Fibroblast of mammary gland (primary cell): ENCODE data around the gene MAP3K7CL.

Experiments used
- DNase-seq: peaks from one replicate; pipeline ENCODE4 v3.0.0-alpha.2; 2010; ENCODE audit warnings: low read depth
- H3K4me3 ChIP-seq: 2 replicates; pipeline ENCODE4 v1.5.1; 2011; ENCODE audit warnings: low read depth, mild to moderate bottlenecking, low read length, moderate library complexity; ENCODE audit not compliant: control insufficient read depth
- TF ChIP-seq, protein P1 (sequence below): conservative IDR thresholded peaks from 2 replicates; pipeline ENCODE4 v1.5.1; 2011; ENCODE audit warnings: low read depth, low read length, inconsistent platforms; ENCODE audit not compliant: control insufficient read depth, insufficient read depth

The MAP3K7CL gene, protein sequence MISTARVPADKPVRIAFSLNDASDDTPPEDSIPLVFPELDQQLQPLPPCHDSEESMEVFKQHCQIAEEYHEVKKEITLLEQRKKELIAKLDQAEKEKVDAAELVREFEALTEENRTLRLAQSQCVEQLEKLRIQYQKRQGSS

DNA sequence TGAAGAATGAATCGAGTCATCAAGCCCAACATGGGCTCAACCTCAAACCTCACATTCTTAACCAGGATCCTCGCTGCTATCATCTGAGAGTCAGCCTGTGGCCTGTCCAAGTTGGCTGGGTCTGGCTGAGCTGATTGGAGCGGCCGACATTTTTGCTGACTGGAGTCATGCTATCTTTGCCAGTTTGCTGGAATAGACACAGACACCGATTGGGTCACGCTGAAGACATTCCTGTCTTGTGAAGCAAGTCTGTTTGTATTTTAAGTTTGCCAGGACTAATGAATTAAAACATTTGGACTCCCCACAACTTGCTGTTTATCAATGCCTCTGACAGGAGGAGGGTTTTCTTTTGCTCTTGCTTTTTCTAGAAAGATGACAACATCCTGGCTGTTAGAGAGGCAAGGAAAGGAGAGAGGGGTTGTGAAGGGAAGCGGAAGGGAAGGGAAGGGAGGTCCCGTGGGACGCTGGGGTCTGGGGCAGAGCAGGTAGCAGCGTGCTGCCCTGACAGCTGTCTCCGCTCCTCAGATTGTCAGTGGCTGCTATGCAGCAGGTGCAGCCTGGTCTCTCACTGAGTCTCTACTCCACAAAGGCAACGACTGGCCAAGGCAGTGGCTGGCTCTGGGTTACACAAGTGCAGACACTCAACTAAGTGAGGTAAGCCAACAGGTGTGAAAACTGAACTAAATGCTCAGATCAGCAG is at the start of gene MAP3K7CL:
Gene MAP3K7CL (plus strand): TSS at position 375 of the 700 bp plus-strand sequence. CDS start 2,701 bp downstream, outside the sequence.
- H3K4me3 ChIP-seq: peak within 1 kb of the TSS; percentile 20
- DNase-seq: peak; percentile 100
- TF ChIP-seq, protein P1, sequence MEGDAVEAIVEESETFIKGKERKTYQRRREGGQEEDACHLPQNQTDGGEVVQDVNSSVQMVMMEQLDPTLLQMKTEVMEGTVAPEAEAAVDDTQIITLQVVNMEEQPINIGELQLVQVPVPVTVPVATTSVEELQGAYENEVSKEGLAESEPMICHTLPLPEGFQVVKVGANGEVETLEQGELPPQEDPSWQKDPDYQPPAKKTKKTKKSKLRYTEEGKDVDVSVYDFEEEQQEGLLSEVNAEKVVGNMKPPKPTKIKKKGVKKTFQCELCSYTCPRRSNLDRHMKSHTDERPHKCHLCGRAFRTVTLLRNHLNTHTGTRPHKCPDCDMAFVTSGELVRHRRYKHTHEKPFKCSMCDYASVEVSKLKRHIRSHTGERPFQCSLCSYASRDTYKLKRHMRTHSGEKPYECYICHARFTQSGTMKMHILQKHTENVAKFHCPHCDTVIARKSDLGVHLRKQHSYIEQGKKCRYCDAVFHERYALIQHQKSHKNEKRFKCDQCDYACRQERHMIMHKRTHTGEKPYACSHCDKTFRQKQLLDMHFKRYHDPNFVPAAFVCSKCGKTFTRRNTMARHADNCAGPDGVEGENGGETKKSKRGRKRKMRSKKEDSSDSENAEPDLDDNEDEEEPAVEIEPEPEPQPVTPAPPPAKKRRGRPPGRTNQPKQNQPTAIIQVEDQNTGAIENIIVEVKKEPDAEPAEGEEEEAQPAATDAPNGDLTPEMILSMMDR: no peak

DNA sequence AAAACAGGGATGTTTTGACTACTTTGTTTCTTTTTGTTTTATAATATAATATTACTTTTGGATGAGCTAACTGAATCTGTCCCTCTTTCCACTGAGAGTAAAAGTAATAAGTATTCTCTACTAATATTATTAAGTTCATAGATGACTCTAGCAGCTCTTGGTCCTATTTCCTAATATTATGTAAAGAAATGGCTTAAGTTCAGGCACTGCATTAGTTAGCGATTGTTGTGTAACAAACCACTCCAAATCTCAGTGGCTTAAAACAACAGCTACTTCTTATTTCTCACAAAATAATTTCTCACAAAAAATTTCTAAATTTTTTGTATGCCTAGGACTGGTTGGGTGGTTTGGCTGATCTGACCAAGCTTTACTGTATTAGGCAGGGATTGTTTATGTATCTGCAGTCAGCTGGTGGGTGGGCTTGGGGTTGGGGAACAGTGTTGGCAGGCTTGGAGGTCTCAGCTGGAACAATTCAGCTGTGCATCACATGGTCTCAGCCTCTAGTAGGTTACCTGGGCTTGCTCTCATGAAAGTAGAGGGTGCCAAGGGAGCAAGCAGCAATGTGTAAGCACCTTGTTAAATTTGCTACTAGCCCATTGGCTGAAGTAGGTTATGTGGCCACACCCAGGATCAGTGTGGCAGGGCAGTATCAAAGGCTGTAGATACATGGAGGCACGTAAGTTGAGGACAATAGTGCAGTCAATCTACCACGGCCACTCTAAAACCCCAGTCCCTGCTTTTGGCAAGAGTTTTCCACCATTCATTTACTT is 48.2 kb upstream of the MAP3K7CL start:
- DNase-seq: no peak
- TF ChIP-seq, protein P1: no peak
- no peak overlapping the region for H3K4me3 ChIP-seq

DNA sequence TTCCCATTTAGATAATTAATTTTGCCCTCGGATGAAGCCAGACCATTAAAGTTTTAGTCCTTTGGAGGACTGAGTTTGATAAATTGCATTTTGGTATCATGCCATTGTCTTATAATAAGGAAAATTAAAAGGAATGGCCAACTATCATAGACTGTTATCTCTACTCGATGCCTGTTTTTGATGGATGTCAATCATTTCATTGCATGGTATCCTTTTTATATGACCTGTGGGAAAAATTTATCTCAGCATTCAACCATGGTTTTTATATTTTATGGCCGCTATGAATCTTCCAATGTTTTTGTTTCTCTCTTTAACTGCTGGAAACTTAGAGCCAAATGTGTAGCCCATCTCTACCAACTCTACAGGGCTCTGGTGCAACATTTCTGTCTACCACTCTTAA is 47.1 kb upstream of the MAP3K7CL start:
- no peak overlapping the region for H3K4me3 ChIP-seq
- TF ChIP-seq, protein P1: no peak
- no peak for DNase-seq

DNA sequence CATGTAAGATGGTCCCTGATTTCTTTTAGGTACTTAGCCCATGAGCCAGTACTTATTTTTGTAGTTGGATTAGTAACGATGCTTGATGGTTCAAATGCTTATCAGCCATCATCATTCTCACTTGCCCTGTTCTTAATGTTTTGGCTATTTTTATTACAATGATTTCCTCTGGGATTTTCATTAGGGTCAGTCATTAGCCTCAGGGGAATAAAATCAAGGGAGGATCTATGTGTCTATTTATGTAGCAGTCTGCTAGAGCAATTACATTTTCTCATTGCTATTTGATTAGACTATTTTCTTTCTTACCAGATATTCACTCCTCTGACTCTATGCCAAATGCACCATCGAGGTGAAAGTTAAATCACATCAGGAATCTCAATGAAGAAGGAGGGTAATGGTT is 46.1 kb upstream of the MAP3K7CL start:
- H3K4me3 ChIP-seq: no peak overlapping the region
- DNase-seq: no peak
- TF ChIP-seq, protein P1: no peak

DNA sequence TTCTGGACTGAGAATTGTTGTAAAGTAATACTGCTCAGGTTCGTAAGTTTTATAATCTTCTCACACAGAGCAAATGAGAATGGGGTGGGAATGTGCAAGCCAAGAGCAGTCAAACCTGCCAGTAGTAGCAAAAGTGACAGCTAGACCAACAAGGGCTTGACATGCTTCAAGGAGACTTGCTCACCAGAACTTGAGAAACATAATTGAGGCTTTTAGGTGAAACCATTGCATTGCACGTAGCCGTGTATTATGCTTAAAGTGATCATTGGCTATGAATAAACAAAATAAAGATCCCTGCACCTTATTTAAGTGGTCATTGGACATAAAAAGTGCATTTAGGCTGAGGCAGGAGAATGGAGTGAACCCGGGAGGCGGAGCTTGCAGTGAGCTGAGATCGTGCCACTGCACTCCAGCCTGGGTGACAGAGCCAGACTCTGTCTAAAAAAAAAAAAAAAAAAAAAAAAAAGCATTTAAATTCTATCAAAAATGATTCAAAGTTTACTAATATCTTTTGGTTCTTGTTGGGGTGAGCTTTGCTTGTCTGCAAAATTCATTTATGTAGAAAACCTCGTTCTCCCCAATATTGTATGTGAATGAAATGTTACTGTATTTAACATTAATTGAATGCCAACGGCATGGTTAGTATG is 45.2 kb upstream of the MAP3K7CL start:
- TF ChIP-seq, protein P1: no peak
- H3K4me3 ChIP-seq: no peak overlapping the region
- DNase-seq: no peak

DNA sequence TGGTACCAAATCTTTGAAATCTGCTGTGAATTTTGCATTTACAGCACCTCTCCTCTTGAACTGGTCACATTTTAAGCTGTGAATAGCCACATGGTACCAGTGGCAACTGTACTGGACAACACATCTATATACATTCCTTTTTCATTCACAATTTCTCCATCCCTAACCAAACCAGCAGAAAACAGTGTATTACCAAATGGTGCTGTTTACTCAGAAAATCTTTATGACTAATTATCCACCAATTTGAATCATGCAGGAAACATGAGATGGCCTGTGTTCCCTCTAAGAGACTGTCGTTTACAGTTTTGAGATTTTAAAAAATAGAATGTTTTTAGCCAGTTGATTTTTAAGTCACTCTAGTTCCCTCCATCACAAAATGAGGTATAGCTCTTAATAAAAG is 39.4 kb upstream of the MAP3K7CL start:
- TF ChIP-seq, protein P1: no peak
- no peak overlapping the region for H3K4me3 ChIP-seq
- peak; percentile 90 for DNase-seq
